Liver (tissue), 3 donors: ENCODE results near the gene SENP1.

Source experiments
- CTCF ChIP-seq: fragments of 150-350 bp; IDR thresholded peaks from 2 replicates; pipeline ENCODE4 v1.5.1; 2017; ENCODE audit warnings: improper control_type of control experiment, low read depth, low read length; ENCODE audit not compliant: missing input control
- FOXA2 ChIP-seq: IDR thresholded peaks from 2 replicates; pipeline ENCODE4 v1.6.1; 2016; ENCODE audit warnings: antibody characterized with exemption
- GABPA ChIP-seq, 2 donors: IDR thresholded peaks in 1 of 2; conservative IDR thresholded peaks in 1 of 2; 2 replicates each; pipeline ENCODE4 v1.6.1; 2016; ENCODE audit warnings: antibody characterized with exemption in 2 of 2, mild to moderate bottlenecking in 1 of 2, moderate library complexity in 1 of 2
- JUND ChIP-seq, 2 donors: IDR thresholded peaks; 2 replicates each; pipeline ENCODE4 v1.6.1; 2016; ENCODE audit warnings: antibody characterized with exemption in 2 of 2
- NR2F2 ChIP-seq: IDR thresholded peaks from 2 replicates; pipeline ENCODE4 v1.6.1; 2016; ENCODE audit warnings: antibody characterized with exemption
- RAD21 ChIP-seq, 2 donors: IDR thresholded peaks; 2 replicates each; pipeline ENCODE4 v1.6.1; 2016; ENCODE audit warnings: antibody characterized with exemption in 2 of 2, mild to moderate bottlenecking in 2 of 2
- REST ChIP-seq: IDR thresholded peaks from 2 replicates; pipeline ENCODE4 v1.6.1; 2016; ENCODE audit warnings: antibody characterized with exemption, mild to moderate bottlenecking
- RXRA ChIP-seq, 2 donors: IDR thresholded peaks; 2 replicates each; pipeline ENCODE4 v1.6.1; 2017 to 2018; ENCODE audit warnings: antibody characterized with exemption in 2 of 2, mild to moderate bottlenecking in 1 of 2
- SP1 ChIP-seq: IDR thresholded peaks from 2 replicates; pipeline ENCODE4 v1.6.1; 2018; ENCODE audit warnings: antibody characterized with exemption, mild to moderate bottlenecking
- TAF1 ChIP-seq: conservative IDR thresholded peaks from 2 replicates; pipeline ENCODE4 v1.6.1; 2016; ENCODE audit warnings: antibody characterized with exemption, mild to moderate bottlenecking
- YY1 ChIP-seq: IDR thresholded peaks from 2 replicates; pipeline ENCODE4 v1.6.1; 2016; ENCODE audit warnings: antibody characterized with exemption, mild to moderate bottlenecking
- ZBTB33 ChIP-seq: IDR thresholded peaks from 2 replicates; pipeline ENCODE4 v1.6.1; 2016; ENCODE audit warnings: antibody characterized with exemption
- TF ChIP-seq, protein P1 (sequence below): IDR thresholded peaks from 2 replicates; pipeline ENCODE4 v1.6.1; 2016; ENCODE audit warnings: antibody characterized with exemption
- TF ChIP-seq, protein P2 (sequence below): IDR thresholded peaks from 2 replicates; pipeline ENCODE4 v1.6.1; 2016; ENCODE audit warnings: antibody characterized with exemption
- donor health status: healthy.
- donor health status: healthy.

DNA sequence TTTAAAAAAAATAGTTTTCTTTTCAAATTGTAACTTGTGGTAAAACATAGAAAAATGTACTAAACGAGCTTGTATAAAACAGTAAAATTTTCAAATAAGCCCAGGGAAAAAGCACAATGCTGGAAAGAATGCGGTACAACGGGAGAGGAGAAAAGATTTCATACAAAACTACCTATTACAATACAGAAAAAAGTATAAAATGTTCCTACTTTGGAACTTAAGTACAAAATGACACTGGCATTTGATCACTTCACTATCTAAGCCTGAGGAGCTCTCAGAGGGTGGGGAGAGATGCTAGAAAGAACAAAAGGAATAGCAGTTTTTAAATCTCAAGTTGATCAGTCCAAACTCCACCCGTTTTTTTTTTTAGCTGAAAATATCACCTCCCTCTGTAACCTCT, 62.1 kb downstream of the SENP1 start:
- TF ChIP-seq GABPA (IDR thresholded peaks at IDR 0.05 in 1 of 2, conservative IDR thresholded peaks at IDR 0.05 in 1 of 2) (no peak), ZBTB33 (no peak), TAF1 (no peak), CTCF (no peak), RAD21 (IDR thresholded peaks at IDR 0.05) (no peak), JUND (IDR thresholded peaks at IDR 0.05) (no peak), YY1 (no peak), SP1 (no peak), REST (no peak), FOXA2 (no peak), NR2F2 (no peak), RXRA (IDR thresholded peaks at IDR 0.05) (no peak)
- TF ChIP-seq, protein P1, sequence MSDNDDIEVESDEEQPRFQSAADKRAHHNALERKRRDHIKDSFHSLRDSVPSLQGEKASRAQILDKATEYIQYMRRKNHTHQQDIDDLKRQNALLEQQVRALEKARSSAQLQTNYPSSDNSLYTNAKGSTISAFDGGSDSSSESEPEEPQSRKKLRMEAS: no peak
- TF ChIP-seq, protein P2, sequence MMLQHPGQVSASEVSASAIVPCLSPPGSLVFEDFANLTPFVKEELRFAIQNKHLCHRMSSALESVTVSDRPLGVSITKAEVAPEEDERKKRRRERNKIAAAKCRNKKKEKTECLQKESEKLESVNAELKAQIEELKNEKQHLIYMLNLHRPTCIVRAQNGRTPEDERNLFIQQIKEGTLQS: no peak
